NCI-H226 (cell line): Measurements from ENCODE around the gene CYTH1.
"Not testable (repeated sequence)": the region's sequence is repeated elsewhere in the genome, so short reads cannot be mapped to it uniquely, and the experiment has no call there.

Experiments used
- DNase-seq: peaks from one replicate; pipeline ENCODE4 v3.0.0-alpha.2; 2015

CYTH1 gene

GRCh38 chr17:78680436-78680835, 101.6 kb downstream of the CYTH1 start:
- DNase-seq: no peak

GRCh38 chr17:78679495-78680395, 102.3 kb downstream of the CYTH1 start:
- DNase-seq: no peak

- DNase-seq: no peak
Observed at GRCh38 chr17:78678711-78679110, 103.4 kb downstream of the CYTH1 start.

GRCh38 chr17:78678222-78678557, 103.9 kb downstream of the CYTH1 start:
- DNase-seq: no peak

GRCh38 chr17:78677303-78678221, 104.5 kb downstream of the CYTH1 start:
- DNase-seq: no peak

- DNase-seq: no peak
Observed at GRCh38 chr17:78676412-78677302, 105.4 kb downstream of the CYTH1 start.

GRCh38 chr17:78675836-78676235, 106.2 kb downstream of the CYTH1 start:
- DNase-seq: no peak

GRCh38 chr17:78675316-78675616, 106.8 kb downstream of the CYTH1 start:
- no peak for DNase-seq

- no peak for DNase-seq
Observed at GRCh38 chr17:78674595-78675315, 107.3 kb downstream of the CYTH1 start.

GRCh38 chr17:78674156-78674555, 107.9 kb downstream of the CYTH1 start:
- DNase-seq: no peak

- DNase-seq: no peak
Observed at GRCh38 chr17:78673395-78673794, 108.7 kb downstream of the CYTH1 start.

GRCh38 chr17:78672871-78673371, 109.2 kb downstream of the CYTH1 start:
- peak; percentile 19 for DNase-seq

- no peak for DNase-seq
Observed at GRCh38 chr17:78672005-78672404, 110.1 kb downstream of the CYTH1 start.

GRCh38 chr17:78671726-78672001, 110.4 kb downstream of the CYTH1 start:
- DNase-seq: not testable (repeated sequence)

GRCh38 chr17:78670850-78671725, 111.0 kb downstream of the CYTH1 start:
- DNase-seq: no peak

- DNase-seq: no peak
Observed at GRCh38 chr17:78669975-78670518, 112.0 kb downstream of the CYTH1 start.

GRCh38 chr17:78669256-78669974, 112.7 kb downstream of the CYTH1 start:
- DNase-seq: no peak

- DNase-seq: no peak
Observed at GRCh38 chr17:78668847-78669246, 113.2 kb downstream of the CYTH1 start.

- DNase-seq: no peak
Observed at GRCh38 chr17:78667741-78668640, 114.1 kb downstream of the CYTH1 start.
